ENCODE measurements around the gene SERPINA5.
"Not testable (repeated sequence)": the region's sequence is repeated elsewhere in the genome, so short reads cannot be mapped to it uniquely, and the experiment has no call there.

Gene SERPINA5

DNA sequence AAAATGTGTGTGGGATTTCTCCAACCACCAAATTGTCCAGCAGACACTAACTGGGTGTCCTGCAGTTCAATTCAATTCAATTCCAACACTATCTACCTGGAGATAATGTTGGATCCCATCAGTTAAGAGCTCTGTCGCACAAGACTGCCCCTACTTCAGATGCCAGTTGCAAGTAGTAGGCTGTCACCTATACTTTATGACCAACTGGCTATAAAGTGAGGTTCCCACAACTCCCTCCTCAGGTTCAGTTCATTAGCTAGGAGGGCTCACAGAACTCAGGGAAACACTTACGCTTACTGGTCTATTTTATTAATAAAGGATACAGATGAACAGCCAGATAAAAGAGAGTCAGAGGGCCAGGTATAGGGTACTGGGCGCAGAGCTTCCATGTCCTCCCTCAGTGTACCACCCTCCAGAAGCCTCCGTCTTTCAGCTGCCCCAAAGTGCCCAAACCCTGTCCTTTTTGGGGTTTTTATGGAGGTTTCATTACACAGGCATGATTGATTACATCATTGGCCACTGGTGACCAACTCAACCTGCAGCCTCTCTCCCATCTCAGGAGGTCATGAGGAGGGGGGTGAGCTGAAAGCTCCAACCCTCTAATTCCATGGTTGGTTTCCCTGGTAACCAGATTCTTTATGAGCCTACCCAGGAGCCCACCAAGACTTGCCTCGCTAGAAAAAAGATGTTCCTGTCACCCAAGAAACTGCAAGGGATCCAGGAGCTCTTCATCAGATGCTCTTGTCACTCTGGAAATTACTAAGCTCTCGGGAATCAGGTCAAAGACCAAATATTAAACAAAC is 7.5 kb upstream of the SERPINA5 start:
- DNase-seq (ENCODE audit: low read depth in 4 of 4, low spot score in 1 of 4): no peak

GRCh38 chr14:94574336-94574735 is 6.9 kb upstream of the SERPINA5 start:
- DNase-seq (ENCODE audit: low read depth in 4 of 4, low spot score in 1 of 4): no peak

DNA sequence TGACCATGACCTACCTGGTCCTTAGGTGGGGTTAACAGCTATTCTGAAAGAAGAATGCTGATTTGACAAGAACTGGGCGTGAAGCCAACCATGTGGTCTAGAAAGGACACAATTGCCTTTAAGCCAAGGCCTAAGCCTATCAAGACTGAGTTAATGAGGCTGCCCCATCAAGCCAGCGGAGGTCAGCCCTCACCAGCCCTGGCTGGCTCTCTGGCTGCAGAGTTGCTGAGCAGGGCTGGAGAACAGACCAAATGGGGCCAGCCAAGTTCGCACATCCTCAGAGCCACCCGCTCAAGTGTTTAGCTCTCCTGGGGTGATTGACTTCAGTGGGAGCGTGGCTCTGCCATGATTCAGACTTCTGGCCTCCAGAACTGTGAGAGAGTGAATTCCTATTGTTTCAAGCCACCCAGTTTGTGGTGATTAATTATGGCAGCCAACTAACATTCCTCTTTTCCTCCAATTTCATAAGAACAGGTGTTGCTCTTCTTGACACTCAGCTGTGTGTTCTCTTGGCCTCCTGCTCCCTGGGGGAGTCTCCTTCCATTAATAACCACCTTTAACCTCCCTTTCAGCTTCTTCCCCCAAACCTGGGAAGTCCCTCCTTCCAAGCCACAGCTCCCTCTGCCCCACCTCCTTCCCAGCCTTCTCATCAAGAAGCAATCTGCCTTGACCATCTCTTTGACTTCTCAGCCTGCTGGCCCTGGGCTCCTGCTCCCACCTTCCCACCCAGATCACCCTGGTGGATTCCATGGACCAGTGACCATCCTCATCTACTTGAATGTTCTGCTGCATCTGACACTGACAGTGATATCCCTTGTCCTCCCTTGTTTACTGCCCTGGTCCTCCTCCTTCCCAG is 5.3 kb upstream of the SERPINA5 start:
- no peak for DNase-seq (ENCODE audit: low read depth in 4 of 4, low spot score in 1 of 4)

DNA sequence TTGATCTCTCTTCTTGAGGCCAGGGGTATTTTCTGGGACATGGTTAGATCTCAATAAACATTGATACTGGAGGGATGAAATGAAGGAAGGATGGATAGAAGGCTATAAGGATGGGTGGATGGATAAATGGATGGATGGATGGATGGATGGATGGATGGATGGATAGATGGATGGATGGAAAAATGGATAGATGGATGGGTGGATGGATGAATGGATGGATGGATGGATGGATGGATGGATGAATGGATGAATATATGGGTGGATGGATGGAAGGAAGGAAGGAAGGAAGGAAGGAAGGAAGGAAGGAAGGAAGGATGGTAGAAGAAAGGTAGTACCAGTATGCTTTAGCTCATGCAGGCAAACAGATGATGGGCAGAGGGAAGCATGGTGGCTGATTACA is 3.8 kb upstream of the SERPINA5 start:
- not testable (repeated sequence) for DNase-seq (ENCODE audit: low read depth in 4 of 4, low spot score in 1 of 4)

DNA sequence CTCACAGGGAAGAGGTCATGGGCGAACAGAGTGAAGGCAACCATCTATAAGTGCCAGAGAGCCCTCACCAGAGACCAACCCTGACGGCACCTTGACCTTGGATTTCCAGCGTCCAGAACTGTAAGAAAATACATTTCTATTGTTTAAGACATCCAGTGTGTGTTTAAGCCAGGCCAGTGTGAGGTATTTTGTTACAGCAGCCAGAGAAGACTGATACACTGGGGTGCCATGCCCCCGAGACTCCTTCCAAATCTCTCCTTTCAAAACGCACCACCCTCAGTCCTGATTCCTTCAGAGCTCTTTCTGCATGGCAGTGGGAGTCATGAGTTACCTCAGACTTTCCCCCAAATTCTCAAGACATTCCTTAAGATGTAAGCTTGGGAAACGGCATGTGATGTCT is 2.5 kb upstream of the SERPINA5 start:
- no peak for DNase-seq (ENCODE audit: low read depth in 4 of 4, low spot score in 1 of 4)

GRCh38 chr14:94582199-94582750 is 1.0 kb downstream of the SERPINA5 start:
- DNase-seq (ENCODE audit: low read depth in 4 of 4, low spot score in 1 of 4): no peak

- DNase-seq (ENCODE audit: low read depth in 4 of 4, low spot score in 1 of 4): no peak
Measured at GRCh38 chr14:94582851-94583250, 1.6 kb downstream of the SERPINA5 start.

DNA sequence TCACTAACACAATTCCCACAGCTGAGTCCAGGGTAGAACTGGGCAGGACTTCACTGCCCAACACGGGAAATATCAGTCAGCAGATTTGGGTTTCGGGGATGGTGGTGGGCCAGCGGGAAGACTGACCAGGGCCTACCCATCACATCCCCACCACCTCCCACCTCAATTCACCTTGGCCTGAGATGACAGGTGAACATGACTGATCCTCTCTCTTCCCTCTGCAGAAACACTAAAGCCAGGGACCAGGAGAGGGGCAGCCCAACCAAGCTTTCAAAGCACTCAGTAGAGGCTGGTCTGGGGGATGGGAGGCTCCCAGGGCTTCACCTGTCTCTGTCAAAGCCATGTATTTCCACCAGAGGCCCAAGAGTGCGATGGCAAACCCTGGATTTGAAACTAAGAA is 2.3 kb downstream of the SERPINA5 start:
- DNase-seq (ENCODE audit: low read depth in 4 of 4, low spot score in 1 of 4): no peak

GRCh38 chr14:94584591-94585280 is 3.5 kb downstream of the SERPINA5 start:
- DNase-seq (ENCODE audit: low read depth in 4 of 4, low spot score in 1 of 4): no peak

GRCh38 chr14:94586635-94587034 is 5.4 kb downstream of the SERPINA5 start:
- no peak for DNase-seq (ENCODE audit: low read depth in 4 of 4, low spot score in 1 of 4)

DNA sequence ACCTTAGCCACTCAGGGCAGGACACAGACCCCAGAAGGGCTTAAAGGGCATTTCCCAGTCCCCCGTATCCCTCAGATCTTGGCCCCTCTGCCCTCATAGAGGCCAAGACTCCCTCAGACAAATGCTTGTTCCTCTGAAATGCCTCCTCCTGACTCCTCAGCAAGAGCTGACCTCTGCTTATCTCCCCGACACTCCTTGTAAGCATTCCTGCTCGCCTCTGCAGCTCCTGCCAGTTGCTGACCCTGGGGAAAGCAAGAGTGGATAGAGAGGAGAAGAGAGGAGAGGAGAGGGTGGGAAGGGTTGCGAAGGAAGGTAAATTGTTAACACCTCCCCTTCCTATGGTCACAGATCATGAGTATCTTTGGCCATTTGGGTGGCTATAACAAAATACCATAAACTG is 7.1 kb downstream of the SERPINA5 start:
- no peak for DNase-seq (ENCODE audit: low read depth in 4 of 4, low spot score in 1 of 4)

DNA sequence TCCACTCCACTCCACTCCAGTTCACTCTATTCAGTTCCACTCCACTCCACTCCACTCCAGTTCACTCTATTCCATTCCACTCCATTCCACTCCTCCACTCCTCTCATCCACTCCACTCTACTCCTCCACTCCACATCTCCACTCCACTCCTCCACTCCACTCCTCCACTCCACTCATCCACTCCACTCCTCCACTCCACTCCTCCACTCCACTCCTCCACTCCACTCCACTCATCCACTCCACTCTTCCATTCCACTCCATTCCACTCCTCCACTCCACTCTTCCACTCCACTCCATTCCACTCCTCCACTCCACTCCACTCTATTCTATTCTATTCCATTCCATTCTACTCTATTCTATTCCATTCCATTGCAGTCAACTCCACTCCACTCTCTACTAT is 9.8 kb downstream of the SERPINA5 start:
- no peak for DNase-seq (ENCODE audit: low read depth in 4 of 4, low spot score in 1 of 4)

GRCh38 chr14:94591871-94592270 is 10.6 kb downstream of the SERPINA5 start:
- DNase-seq (ENCODE audit: low read depth in 4 of 4, low spot score in 1 of 4): no peak

- DNase-seq (ENCODE audit: low read depth in 4 of 4, low spot score in 1 of 4): no peak
Measured at GRCh38 chr14:94592457-94592856, 11.2 kb downstream of the SERPINA5 start.

GRCh38 chr14:94593376-94593748 is 12.1 kb downstream of the SERPINA5 start:
- no peak for DNase-seq (ENCODE audit: low read depth in 4 of 4, low spot score in 1 of 4)

DNA sequence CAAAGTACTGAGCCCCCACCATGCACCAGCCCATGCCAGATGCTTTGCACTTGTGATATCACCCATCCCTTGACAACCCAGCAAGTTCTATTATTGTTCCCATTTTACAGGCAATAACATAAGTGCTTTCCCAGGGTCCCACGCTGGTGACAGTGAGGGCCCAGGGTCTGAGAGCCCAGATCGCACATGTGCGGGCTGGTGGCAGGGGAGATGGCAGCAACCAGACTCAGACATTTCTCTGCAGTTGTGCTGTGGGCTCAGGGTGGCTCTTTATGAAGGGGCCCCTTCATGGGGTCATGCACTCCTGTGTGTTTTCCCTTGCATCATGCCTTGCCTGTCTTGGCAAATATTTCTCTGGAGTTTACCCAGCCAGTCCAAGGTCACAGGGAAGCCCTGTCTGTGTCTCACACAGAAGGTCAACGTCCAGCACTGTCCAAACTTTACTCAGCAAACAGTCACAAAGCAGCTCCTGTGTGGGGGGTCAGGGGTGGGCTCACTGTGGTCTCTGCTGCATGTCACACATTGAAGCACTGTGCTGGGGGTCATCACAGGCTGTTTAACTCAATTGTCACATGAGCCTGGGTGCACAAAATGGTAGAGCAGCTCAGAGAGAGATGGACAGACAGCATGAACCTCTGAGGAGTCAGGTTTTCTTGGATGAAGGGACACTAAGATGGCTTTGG is 12.7 kb downstream of the SERPINA5 start:
- no peak for DNase-seq (ENCODE audit: low read depth in 4 of 4, low spot score in 1 of 4)

GRCh38 chr14:94594441-94594840 is 13.2 kb downstream of the SERPINA5 start:
- DNase-seq (ENCODE audit: low read depth in 4 of 4, low spot score in 1 of 4): no peak

- DNase-seq (ENCODE audit: low read depth in 4 of 4, low spot score in 1 of 4): no peak
Measured at GRCh38 chr14:94595912-94596311, 14.7 kb downstream of the SERPINA5 start.

- no peak for DNase-seq (ENCODE audit: low read depth in 4 of 4, low spot score in 1 of 4)
Measured at GRCh38 chr14:94596361-94596760, 15.1 kb downstream of the SERPINA5 start.

DNA sequence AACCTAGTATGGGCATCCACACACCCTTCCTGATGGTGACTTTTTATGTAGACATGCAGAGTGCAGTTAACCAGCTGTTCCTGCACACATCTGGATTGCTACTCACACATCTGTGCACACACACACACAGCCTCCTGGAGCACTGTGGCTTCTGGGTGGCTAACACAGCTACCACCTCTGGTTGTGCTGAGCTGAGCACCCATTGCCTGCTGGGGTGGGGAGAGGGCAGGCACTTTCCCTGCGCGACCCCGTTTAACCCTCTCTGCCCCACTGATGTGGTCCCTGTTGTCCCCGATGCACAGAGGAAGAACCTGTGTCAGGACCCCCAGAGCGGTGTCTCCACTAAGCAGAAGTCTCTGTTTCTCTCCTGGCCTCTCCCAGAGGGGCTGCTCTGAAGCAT is 16.6 kb downstream of the SERPINA5 start:
- DNase-seq (ENCODE audit: low read depth in 4 of 4, low spot score in 1 of 4): no peak

DNA sequence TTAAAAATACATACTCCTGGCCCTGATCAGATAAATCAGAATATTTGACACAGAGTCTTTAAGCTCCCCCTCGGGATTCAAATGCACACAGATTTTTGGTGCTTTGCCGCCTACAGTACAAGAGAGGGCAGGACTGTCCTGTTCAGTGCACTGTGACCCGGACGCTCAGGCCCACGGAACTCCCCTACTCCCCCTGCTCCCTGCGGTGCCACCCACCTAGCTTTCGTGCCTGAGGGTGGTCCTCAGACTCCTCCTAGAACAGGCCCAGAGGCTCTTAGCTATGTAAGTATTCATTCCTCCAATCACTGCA is 17.2 kb downstream of the SERPINA5 start:
- no peak for DNase-seq (ENCODE audit: low read depth in 4 of 4, low spot score in 1 of 4)

Data from stimulated activated CD4-positive, alpha-beta T cell treated with anti-CD3 and anti-CD28 coated beads, Interleukin-1b, Interleukin-23, amount 100 ng/mL, for 24 hours (primary cell).